MM.1S (cell line): Measurements from ENCODE around the gene CACNG8.

Experiments
- DNase-seq: peaks from one replicate; pipeline ENCODE4 v3.0.0-alpha.2; 2015
- H2AFZ ChIP-seq: fragments of 300-600 bp; sonication (generic); 2 replicates; pipeline ENCODE4 v1.6.0; 2016; ENCODE audit warnings: antibody characterized with exemption, low read length
- H3F3A ChIP-seq: fragments of 300-600 bp; sonication (generic); 2 replicates; pipeline ENCODE4 v1.6.1; 2016; ENCODE audit warnings: mild to moderate bottlenecking, antibody characterized with exemption, low read length, moderate library complexity, mixed read lengths; ENCODE audit not compliant: insufficient read depth
- H3K27ac ChIP-seq: fragments of 300-600 bp; sonication (generic); 2 replicates; pipeline ENCODE4 v1.5.1; 2016; ENCODE audit warnings: mild to moderate bottlenecking, low read length
- H3K27me3 ChIP-seq: fragments of 300-600 bp; sonication (generic); replicated peaks from 2 replicates; pipeline ENCODE4 v1.6.0; 2016; ENCODE audit warnings: low read length; ENCODE audit not compliant: insufficient read depth
- H3K36me3 ChIP-seq: fragments of 300-600 bp; sonication (generic); replicated peaks from 2 replicates; pipeline ENCODE4 v1.6.1; 2016; ENCODE audit warnings: mild to moderate bottlenecking, low read length, mixed read lengths; ENCODE audit not compliant: insufficient read depth
- H3K4me1 ChIP-seq: fragments of 300-600 bp; sonication (generic); 2 replicates; pipeline ENCODE4 v1.6.1; 2016; ENCODE audit warnings: low read length, mixed read lengths
- H3K4me2 ChIP-seq: fragments of 300-600 bp; sonication (generic); 2 replicates; pipeline ENCODE4 v1.6.0; 2016; ENCODE audit warnings: low read depth, low read length
- H3K4me3 ChIP-seq: fragments of 300-600 bp; sonication (generic); 2 replicates; pipeline ENCODE4 v1.5.1; 2016; ENCODE audit warnings: low read length, mixed read lengths
- H3K79me2 ChIP-seq: fragments of 300-600 bp; sonication (generic); 2 replicates; pipeline ENCODE4 v1.6.1; 2016; ENCODE audit warnings: mixed run types, low read length, mixed read lengths
- H3K9ac ChIP-seq: fragments of 300-600 bp; sonication (generic); 2 replicates; pipeline ENCODE4 v1.6.1; 2016; ENCODE audit warnings: low read length, mixed read lengths
- H3K9me2 ChIP-seq: fragments of 300-600 bp; sonication (generic); replicated peaks from 2 replicates; pipeline ENCODE4 v1.6.1; 2016; ENCODE audit warnings: mild to moderate bottlenecking, low read length, mixed read lengths; ENCODE audit not compliant: insufficient read depth
- H3K9me3 ChIP-seq: fragments of 300-600 bp; sonication (generic); replicated peaks from 2 replicates; pipeline ENCODE4 v1.6.1; 2016; ENCODE audit warnings: mild to moderate bottlenecking, low read length, mixed read lengths; ENCODE audit not compliant: insufficient read depth
- H4K20me1 ChIP-seq: fragments of 300-600 bp; sonication (generic); 2 replicates; pipeline ENCODE4 v1.6.1; 2016; ENCODE audit warnings: mild to moderate bottlenecking, low read length, moderate library complexity, mixed read lengths; ENCODE audit not compliant: insufficient read depth
- EZH2 ChIP-seq: fragments of 300-600 bp; sonication (generic); optimal IDR thresholded peaks from 2 replicates; pipeline ENCODE3; 2017; ENCODE audit warnings: low read depth, mild to moderate bottlenecking, antibody characterized with exemption, low read length, mixed read lengths
- EZH2phosphoT487 ChIP-seq: fragments of 300-600 bp; sonication (generic); IDR thresholded peaks from 2 replicates; pipeline ENCODE4 v1.6.1; 2018; ENCODE audit warnings: antibody characterized with exemption, low read length
- TF ChIP-seq, protein P1 (sequence below): fragments of 300-600 bp; sonication (generic); IDR thresholded peaks from 2 replicates; pipeline ENCODE4 v1.5.1; 2016; ENCODE audit warnings: antibody characterized with exemption, low read length, mixed read lengths

CACNG8 gene

DNA sequence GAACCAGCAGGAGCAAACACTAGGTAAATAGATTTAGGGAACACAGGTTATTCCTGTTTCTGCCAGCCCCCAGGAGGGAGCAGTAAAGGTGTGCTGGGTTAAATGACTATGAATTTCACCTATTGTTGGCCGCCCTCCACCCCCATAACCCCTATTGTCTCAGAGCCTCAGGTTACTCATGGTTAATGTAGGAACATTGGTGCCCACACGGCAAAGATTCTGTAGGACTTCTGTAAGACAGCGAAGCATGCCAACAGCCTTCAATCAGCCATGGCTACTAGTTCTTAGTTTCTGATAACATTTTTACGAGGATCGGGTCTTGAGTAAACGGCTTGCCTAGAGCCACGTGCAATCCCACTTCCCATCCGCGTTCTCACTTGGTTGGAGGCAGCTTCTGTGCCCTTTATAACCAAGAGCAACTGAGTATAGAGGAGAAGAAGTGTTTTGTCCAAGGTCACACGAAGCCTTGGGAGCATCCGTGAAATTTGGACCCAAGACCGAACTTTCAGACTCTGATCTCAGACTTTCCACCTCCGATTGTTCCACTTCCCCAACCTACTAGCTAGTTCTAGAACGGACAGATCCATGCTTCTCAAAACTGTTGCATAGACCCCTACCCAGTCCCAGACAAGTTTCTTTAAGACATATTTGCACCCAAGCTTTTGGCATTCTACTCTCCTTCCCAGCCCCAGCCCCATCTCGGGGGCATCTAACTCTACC, 5.1 kb upstream of the CACNG8 start:
- Histone ChIP-seq H3K9me3 (no peaks in the 10 kb centered on the region), H3F3A (no peaks in the 10 kb centered on the region), H3K4me1 (no peaks in the 10 kb centered on the region), H3K27me3 (peaks cover 26% of the 10 kb centered on the region), H4K20me1 (no peaks in the 10 kb centered on the region), H2AFZ (no peak overlapping the region), H3K9me2 (no peaks in the 10 kb centered on the region), H3K4me3 (no peak overlapping the region), H3K9ac (no peak overlapping the region), H3K36me3 (no peaks in the 10 kb centered on the region), H3K79me2 (no peaks in the 10 kb centered on the region), H3K27ac (no peak overlapping the region), H3K4me2 (no peak overlapping the region)
- DNase-seq, result no peak
- TF ChIP-seq, protein P1, sequence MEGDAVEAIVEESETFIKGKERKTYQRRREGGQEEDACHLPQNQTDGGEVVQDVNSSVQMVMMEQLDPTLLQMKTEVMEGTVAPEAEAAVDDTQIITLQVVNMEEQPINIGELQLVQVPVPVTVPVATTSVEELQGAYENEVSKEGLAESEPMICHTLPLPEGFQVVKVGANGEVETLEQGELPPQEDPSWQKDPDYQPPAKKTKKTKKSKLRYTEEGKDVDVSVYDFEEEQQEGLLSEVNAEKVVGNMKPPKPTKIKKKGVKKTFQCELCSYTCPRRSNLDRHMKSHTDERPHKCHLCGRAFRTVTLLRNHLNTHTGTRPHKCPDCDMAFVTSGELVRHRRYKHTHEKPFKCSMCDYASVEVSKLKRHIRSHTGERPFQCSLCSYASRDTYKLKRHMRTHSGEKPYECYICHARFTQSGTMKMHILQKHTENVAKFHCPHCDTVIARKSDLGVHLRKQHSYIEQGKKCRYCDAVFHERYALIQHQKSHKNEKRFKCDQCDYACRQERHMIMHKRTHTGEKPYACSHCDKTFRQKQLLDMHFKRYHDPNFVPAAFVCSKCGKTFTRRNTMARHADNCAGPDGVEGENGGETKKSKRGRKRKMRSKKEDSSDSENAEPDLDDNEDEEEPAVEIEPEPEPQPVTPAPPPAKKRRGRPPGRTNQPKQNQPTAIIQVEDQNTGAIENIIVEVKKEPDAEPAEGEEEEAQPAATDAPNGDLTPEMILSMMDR, result no peak
- TF ChIP-seq EZH2, result no peak
- no peak for TF ChIP-seq EZH2phosphoT487

DNA sequence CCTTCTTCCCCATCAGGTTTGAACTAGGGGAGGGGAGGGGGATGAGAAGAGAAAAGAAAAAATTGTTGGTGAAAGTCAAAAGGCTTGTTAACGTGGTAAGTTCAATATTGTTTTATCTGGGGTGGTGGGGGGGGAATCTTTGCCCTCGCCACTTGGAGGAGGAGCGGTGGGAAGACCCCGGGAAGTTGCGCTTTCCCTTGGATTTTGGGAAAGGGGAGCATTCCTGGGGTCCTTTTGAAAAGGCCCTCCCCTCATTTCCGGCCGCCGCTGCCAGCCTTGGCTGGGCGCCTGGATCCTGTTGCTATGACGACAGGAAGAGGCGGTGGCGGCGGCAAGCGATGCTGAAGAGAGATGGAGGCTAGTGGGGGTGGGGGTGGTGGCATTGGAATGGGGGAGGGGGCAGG, 4.6 kb upstream of the CACNG8 start:
- Histone ChIP-seq H2AFZ (no peak overlapping the region), H3K9me2 (no peaks in the 10 kb centered on the region), H3F3A (no peaks in the 10 kb centered on the region), H3K4me3 (no peak overlapping the region), H3K4me2 (no peak overlapping the region), H3K9ac (no peak overlapping the region), H3K27me3 (peaks cover 26% of the 10 kb centered on the region), H4K20me1 (no peaks in the 10 kb centered on the region), H3K4me1 (no peaks in the 10 kb centered on the region), H3K9me3 (no peaks in the 10 kb centered on the region), H3K79me2 (no peaks in the 10 kb centered on the region), H3K36me3 (no peaks in the 10 kb centered on the region), H3K27ac (no peak overlapping the region)
- no peak for TF ChIP-seq EZH2
- TF ChIP-seq, protein P1, result no peak
- TF ChIP-seq EZH2phosphoT487, result no peak
- DNase-seq, result no peak

DNA sequence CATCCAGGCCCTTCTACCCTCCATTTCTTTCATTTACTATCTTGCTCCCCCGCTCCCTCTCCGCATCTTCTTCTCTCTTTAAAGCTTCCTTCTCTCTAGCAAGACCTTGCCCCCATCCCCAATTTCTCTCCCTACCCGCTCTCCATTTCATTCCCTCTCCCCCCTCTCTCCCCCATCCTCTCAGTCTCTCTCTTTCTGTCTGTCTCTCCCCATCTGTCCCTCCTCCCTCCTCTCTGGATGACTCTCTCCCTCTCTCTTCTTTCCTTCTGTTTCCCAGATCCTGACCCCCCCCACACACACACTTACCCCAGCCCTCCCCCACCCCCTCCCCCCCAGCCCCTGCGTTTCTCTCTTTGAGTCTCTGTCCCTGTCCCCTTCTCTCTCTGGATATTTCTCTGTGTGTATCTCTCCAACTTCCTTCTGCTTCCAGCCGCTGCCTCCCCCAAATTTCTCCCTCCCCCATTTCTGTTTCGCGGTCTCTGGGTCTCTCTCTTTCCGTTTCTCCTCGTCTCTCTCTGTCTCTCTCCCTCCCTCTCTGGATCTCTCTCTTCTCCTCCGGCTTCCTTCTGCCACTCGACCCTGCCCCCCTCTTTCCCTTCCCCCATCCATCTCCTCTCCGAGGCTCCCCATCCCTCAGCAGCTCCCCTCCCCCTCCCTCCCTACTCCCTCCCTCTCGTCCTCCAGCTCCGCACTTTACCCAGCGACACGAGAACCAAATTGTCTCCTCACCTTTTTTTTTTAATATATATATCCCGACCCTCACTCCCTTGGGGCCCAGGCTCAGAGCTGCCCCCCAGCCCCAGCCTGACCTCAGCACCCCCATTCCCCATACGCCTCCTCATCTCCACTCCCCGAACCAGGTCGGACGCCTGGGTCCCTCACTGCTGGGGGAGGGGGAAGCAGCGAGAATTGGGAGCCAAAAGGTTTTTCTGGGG, 3.6 kb upstream of the CACNG8 start:
- no peaks in the 10 kb centered on the region for H4K20me1 ChIP-seq
- TF ChIP-seq EZH2phosphoT487 (no peak), EZH2 (no peak)
- TF ChIP-seq, protein P1, result no peak
- no peak overlapping the region for H3K9ac ChIP-seq
- no peaks in the 10 kb centered on the region for H3K4me1 ChIP-seq
- H3K9me2 ChIP-seq, result no peaks in the 10 kb centered on the region
- H3F3A ChIP-seq, result no peaks in the 10 kb centered on the region
- no peak overlapping the region for H2AFZ ChIP-seq
- no peak overlapping the region for H3K27ac ChIP-seq
- no peaks in the 10 kb centered on the region for H3K79me2 ChIP-seq
- H3K4me3 ChIP-seq, result no peak overlapping the region
- H3K9me3 ChIP-seq, result no peaks in the 10 kb centered on the region
- no peaks in the 10 kb centered on the region for H3K36me3 ChIP-seq
- no peak for DNase-seq
- peaks cover 24% of the 10 kb centered on the region for H3K27me3 ChIP-seq
- no peak overlapping the region for H3K4me2 ChIP-seq
